Fibroblast of pulmonary artery (primary cell): Measurements from ENCODE around the gene KCNQ1.

Experiments used
- DNase-seq: peaks from one replicate; pipeline ENCODE4 v3.0.0-alpha.2; 2010; ENCODE audit warnings: low read depth
- H3K4me3 ChIP-seq: replicated peaks from 2 replicates; pipeline ENCODE4 v1.5.1; 2011; ENCODE audit warnings: low read depth, mild to moderate bottlenecking, control low read depth, low read length, moderate library complexity
- CTCF ChIP-seq: IDR thresholded peaks from 2 replicates; pipeline ENCODE4 v1.5.1; 2011; ENCODE audit warnings: mild to moderate bottlenecking, control low read depth, low read length, inconsistent platforms; ENCODE audit errors: missing control alignments

Gene KCNQ1

GRCh38 chr11:2399488-2400068 is 45.2 kb upstream of the KCNQ1 start:
- peak; percentile 28 for DNase-seq
- peak overlapping the region; percentile 76 for H3K4me3 ChIP-seq
- no peak for TF ChIP-seq CTCF

DNA sequence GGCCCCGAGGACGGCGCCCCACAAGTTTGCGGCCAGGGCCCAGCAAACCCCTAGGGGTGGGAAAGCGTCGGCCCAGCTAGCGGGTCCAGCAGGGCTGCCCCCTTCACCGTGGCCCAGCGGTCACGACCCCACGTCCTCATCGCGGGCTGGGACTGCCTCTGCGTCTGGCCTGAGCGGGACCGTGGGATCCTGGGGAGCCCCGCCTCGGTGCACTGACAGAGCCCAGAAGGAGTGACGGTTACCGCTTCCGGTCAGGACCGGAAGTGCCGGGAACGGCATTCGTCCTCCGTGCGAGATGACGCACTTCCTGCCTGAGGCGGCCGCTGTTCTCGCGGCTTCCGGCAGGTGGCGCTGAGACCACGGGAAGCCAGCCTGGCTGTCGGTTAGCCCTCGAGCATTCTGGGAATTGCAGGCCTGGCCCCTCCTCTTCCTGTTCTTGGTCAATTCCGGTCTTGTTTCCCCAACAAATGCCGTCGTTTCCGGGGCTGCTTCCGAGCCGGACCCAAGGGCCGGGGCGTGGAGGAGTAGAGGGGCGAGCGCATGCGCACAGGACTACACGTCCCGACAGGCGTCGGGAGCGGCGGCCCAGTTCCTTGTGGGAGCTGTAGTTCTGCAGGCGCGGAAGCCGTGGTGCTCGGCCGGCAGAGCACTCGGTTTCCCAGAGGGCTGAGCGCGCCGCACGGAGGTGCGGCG is 44.6 kb upstream of the KCNQ1 start, which contains the start of gene TSSC4:
TSSC4 (plus strand) TSS at position 682 of the 693 bp plus-strand sequence. CDS start 1,884 bp downstream, outside the sequence.
- H3K4me3 ChIP-seq: peak within 1 kb of the TSS; percentile 85
- DNase-seq: peak; percentile 100
- peak; percentile 97 for TF ChIP-seq CTCF

DNA sequence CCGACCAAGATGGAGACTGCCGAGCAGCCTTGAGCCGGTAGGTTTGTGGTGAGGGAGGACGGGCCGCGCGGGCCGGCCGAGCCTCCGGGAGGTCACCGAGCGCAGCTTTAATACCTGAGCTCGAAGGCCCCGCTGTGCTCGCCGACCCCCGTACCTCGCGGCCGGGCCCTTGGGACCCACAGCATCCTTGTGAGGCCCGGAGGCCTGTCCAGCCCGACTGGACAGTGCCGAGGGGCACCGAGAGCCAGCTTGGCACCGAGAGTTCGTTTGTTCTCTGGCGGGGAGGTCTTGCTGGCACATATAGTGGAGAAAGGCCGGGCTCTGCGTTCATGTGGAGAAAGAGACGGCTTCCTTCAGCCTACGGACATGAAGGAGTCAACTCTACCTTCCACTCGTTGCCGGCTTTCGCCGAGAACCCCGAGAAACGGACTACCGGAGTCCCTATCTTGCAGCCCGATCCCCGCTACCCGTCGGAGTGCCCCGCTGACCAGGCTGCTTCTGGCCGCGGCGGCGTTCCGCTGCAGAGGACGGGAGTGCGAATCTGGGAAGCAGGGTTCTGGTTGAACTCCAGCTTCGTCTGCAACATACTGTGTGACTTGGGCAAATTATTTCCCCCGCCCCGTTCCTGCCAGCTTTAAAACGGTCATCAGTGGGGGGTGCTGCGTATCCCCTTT is 43.9 kb upstream of the KCNQ1 start:
- peak overlapping the region; percentile 85 for H3K4me3 ChIP-seq
- DNase-seq: peak; percentile 25
- no peak for TF ChIP-seq CTCF

- no peak for DNase-seq
- peak; percentile 3 for TF ChIP-seq CTCF
- peak overlapping the region; percentile 85 for H3K4me3 ChIP-seq
Measured at GRCh38 chr11:2401436-2401984, 43.3 kb upstream of the KCNQ1 start.

DNA sequence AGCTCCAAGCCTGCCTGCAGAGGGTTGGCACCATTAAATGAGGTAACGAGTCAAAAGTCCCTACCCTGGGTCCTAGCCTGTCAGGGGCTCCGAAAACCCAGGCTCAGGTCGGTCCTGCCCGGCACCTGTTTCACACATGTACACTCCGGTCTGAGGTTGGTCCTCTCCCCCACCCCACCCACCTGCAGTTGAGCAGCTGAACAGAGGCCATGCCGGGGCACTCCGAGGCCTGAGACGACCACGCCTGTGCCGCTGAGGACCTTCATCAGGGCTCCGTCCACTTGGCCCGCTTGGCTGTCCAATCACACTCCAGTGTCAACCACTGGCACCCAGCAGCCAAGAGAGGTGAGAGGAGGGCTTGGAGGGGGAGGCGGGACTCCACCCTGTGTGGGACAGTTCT is 42.7 kb upstream of the KCNQ1 start:
- no peak for TF ChIP-seq CTCF
- no peak for DNase-seq
- H3K4me3 ChIP-seq: peak overlapping the region; percentile 85

DNA sequence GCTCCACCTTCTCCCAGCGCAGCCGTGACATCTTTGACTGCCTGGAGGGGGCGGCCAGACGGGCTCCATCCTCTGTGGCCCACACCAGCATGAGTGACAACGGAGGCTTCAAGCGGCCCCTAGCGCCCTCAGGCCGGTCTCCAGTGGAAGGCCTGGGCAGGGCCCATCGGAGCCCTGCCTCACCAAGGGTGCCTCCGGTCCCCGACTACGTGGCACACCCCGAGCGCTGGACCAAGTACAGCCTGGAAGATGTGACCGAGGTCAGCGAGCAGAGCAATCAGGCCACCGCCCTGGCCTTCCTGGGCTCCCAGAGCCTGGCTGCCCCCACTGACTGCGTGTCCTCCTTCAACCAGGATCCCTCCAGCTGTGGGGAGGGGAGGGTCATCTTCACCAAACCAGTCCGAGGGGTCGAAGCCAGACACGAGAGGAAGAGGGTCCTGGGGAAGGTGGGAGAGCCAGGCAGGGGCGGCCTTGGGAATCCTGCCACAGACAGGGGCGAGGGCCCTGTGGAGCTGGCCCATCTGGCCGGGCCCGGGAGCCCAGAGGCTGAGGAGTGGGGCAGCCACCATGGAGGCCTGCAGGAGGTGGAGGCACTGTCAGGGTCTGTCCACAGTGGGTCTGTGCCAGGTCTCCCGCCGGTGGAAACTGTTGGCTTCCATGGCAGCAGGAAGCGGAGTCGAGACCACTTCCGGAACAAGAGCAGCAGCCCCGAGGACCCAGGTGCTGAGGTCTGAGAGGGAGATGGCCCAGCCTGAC is 41.7 kb upstream of the KCNQ1 start:
- no peak for TF ChIP-seq CTCF
- no peak for DNase-seq
- H3K4me3 ChIP-seq: no peak overlapping the region
